Measurements from ENCODE around the gene TRERF1.

TRERF1 gene

GRCh38 chr6:42454428-42454791 is 2.7 kb upstream of the TRERF1 start:
- ATAC-seq: no peak
- TF ChIP-seq TCF4 (CRISPR knock-in tag; IDR thresholded peaks at IDR 0.05; ENCODE audit: borderline replicate concordance) (no peak), GLIS3 (CRISPR knock-in tag; IDR thresholded peaks at IDR 0.05) (no peak), ESRRG (CRISPR knock-in tag; IDR thresholded peaks at IDR 0.05) (no peak), POU6F1 (CRISPR knock-in tag; IDR thresholded peaks at IDR 0.05; ENCODE audit: borderline replicate concordance, low read depth) (no peak), PPARA (CRISPR knock-in tag; IDR thresholded peaks at IDR 0.05; ENCODE audit: borderline replicate concordance) (no peak), CSRNP3 (CRISPR knock-in tag; IDR thresholded peaks at IDR 0.05) (no peak), CREB5 (CRISPR knock-in tag; IDR thresholded peaks at IDR 0.05; ENCODE audit: low read depth) (no peak), ZNF8 (CRISPR knock-in tag; IDR thresholded peaks at IDR 0.05) (no peak), ZNF70 (CRISPR knock-in tag; IDR thresholded peaks at IDR 0.05) (no peak), ARNTL (CRISPR knock-in tag; IDR thresholded peaks at IDR 0.05; ENCODE audit: borderline replicate concordance, low read depth) (no peak), TSHZ2 (CRISPR knock-in tag; IDR thresholded peaks at IDR 0.05) (no peak), ZNF565 (CRISPR knock-in tag; conservative IDR thresholded peaks at IDR 0.05; ENCODE audit: low read depth) (no peak), ZFP30 (CRISPR knock-in tag; IDR thresholded peaks at IDR 0.05) (no peak), OSR1 (CRISPR knock-in tag; IDR thresholded peaks at IDR 0.05) (no peak)

GRCh38 chr6:42453654-42454427 is 2.1 kb upstream of the TRERF1 start:
- ATAC-seq: no peak
- TF ChIP-seq ISL1 (CRISPR knock-in tag; IDR thresholded peaks at IDR 0.05) (no peak), RARB (CRISPR knock-in tag; IDR thresholded peaks at IDR 0.05) (no peak), ZFP3 (CRISPR knock-in tag; IDR thresholded peaks at IDR 0.05) (no peak), ARNTL (CRISPR knock-in tag; IDR thresholded peaks at IDR 0.05; ENCODE audit: borderline replicate concordance, low read depth) (no peak), ZFP30 (CRISPR knock-in tag; IDR thresholded peaks at IDR 0.05) (no peak), TSHZ2 (CRISPR knock-in tag; IDR thresholded peaks at IDR 0.05) (no peak), ZC3H10 (CRISPR knock-in tag; IDR thresholded peaks at IDR 0.05) (no peak), POU6F1 (CRISPR knock-in tag; IDR thresholded peaks at IDR 0.05; ENCODE audit: borderline replicate concordance, low read depth) (no peak), BACH2 (CRISPR knock-in tag; IDR thresholded peaks at IDR 0.05; ENCODE audit: borderline replicate concordance) (no peak), GLIS3 (CRISPR knock-in tag; IDR thresholded peaks at IDR 0.05) (no peak), CREB5 (CRISPR knock-in tag; IDR thresholded peaks at IDR 0.05; ENCODE audit: low read depth) (no peak), OSR1 (CRISPR knock-in tag; IDR thresholded peaks at IDR 0.05) (no peak), CSRNP3 (CRISPR knock-in tag; IDR thresholded peaks at IDR 0.05) (no peak), TOX (CRISPR knock-in tag; IDR thresholded peaks at IDR 0.05; ENCODE audit: borderline replicate concordance) (no peak), PPARA (CRISPR knock-in tag; IDR thresholded peaks at IDR 0.05; ENCODE audit: borderline replicate concordance) (no peak), ZNF8 (CRISPR knock-in tag; IDR thresholded peaks at IDR 0.05) (no peak), TCF4 (CRISPR knock-in tag; IDR thresholded peaks at IDR 0.05; ENCODE audit: borderline replicate concordance) (no peak), SNAI2 (CRISPR knock-in tag; IDR thresholded peaks at IDR 0.05) (no peak), ZNF565 (CRISPR knock-in tag; conservative IDR thresholded peaks at IDR 0.05; ENCODE audit: low read depth) (no peak), CSDC2 (CRISPR knock-in tag; IDR thresholded peaks at IDR 0.05) (no peak)
